Gastrocnemius medialis (tissue), 4 donors: ENCODE data around the gene TMEM132E.

Experiments used
- CTCF ChIP-seq, 5 experiments: fragments of 450-650 bp in 3 of 5; fragments of 200-600 bp in 2 of 5; sonication (generic) in 2 of 5; IDR thresholded peaks in 4 of 5; conservative IDR thresholded peaks in 1 of 5; 1 replicate in 4 of 5; 2 replicates in 1 of 5; pipeline ENCODE4 v1.5.1; 2016 to 2019; ENCODE audit warnings: antibody characterized with exemption in 5 of 5, mild to moderate bottlenecking in 3 of 5, moderate library complexity in 3 of 5
- POLR2A ChIP-seq, 2 donors: fragments of 450-650 bp; IDR thresholded peaks; one replicate each; pipeline ENCODE4 v1.6.1; 2017; ENCODE audit warnings: antibody characterized with exemption in 2 of 2, mild to moderate bottlenecking in 2 of 2, moderate library complexity in 2 of 2

GRCh38 chr17:34556931-34557330, 22.5 kb upstream of the TMEM132E start:
- TF ChIP-seq CTCF (IDR thresholded peaks at IDR 0.05 in 4 of 5, conservative IDR thresholded peaks at IDR 0.05 in 1 of 5) (no peak), POLR2A (IDR thresholded peaks at IDR 0.05) (no peak)
